Caki2 (cell line): ENCODE results near the gene GLCE. TPM values are rescaled to one million over a fixed set of nuclear protein-coding genes. Genes with fewer than 3 reads are reported as not detected.
A peak's percentile ranks its signal among the peaks of the same experiment; 100 is the strongest.
"Not testable (repeated sequence)": the region's sequence is repeated elsewhere in the genome, so short reads cannot be mapped to it uniquely, and the experiment has no call there.

Source experiments
- DNase-seq: peaks from one replicate; pipeline ENCODE4 v3.0.0-alpha.2; 2015; ENCODE audit warnings: low read depth
- in situ Hi-C: cut with HindIII; loops from 2 replicates; pipeline ENCODE4 v1.10.0; 2016; ENCODE audit warnings: low sequenced_read_pairs, low pct_unique_long_range_greater_than_20kb, mixed read lengths
- total RNA-seq: library from RNA; depleted of rRNA; stranded (reverse); fragments of >200 nt; shearing (Covaris generic); gene quantifications from 2 replicates; pipeline ENCODE4 v1.2.3, GENCODE V29; 2014; ENCODE audit warnings: low replicate concordance

The GLCE gene
- total RNA-seq, 1 experiment from 2014 or later = 31.8 TPM

- no peak for DNase-seq
- in situ Hi-C loops = no loop called here
These were observed 9.6 kb upstream of the GLCE start for GRCh38 chr15:69150841-69151240.

GRCh38 chr15:69153046-69153445, 7.4 kb upstream of the GLCE start:
- DNase-seq = no peak
- in situ Hi-C loops = no loop called here

- in situ Hi-C loops, DNase-seq: not testable (repeated sequence)
These were observed 6.8 kb upstream of the GLCE start for GRCh38 chr15:69153587-69153986.

GRCh38 chr15:69154078-69154477, 6.4 kb upstream of the GLCE start:
- in situ Hi-C loops = no loop called here
- no peak for DNase-seq

GRCh38 chr15:69154684-69155083, 5.8 kb upstream of the GLCE start:
- no peak for DNase-seq
- in situ Hi-C loops = no loop called here

- no peak for DNase-seq
- in situ Hi-C loops = no loop called here
These were observed 3.6 kb upstream of the GLCE start for GRCh38 chr15:69156736-69157381.

GRCh38 chr15:69158201-69158842, 2.1 kb upstream of the GLCE start:
- in situ Hi-C loops = no loop called here
- DNase-seq = no peak

GRCh38 chr15:69158843-69159240, 1.6 kb upstream of the GLCE start:
- no peak for DNase-seq
- in situ Hi-C loops = no loop called here

- DNase-seq = no peak
- in situ Hi-C loops = no loop called here
These were observed 662 bp upstream of the GLCE start for GRCh38 chr15:69159805-69160140.

- in situ Hi-C loops = no loop called here
- peak; percentile 59 for DNase-seq
These were observed 843 bp downstream of the GLCE start for GRCh38 chr15:69161079-69161877.

- no peak for DNase-seq
- in situ Hi-C loops = no loop called here
These were observed 1.4 kb downstream of the GLCE start for GRCh38 chr15:69161878-69162213.

GRCh38 chr15:69163141-69163669, 2.8 kb downstream of the GLCE start:
- in situ Hi-C loops = no loop called here
- DNase-seq = no peak

GRCh38 chr15:69164807-69165636, 4.6 kb downstream of the GLCE start:
- no peak for DNase-seq
- in situ Hi-C loops = no loop called here

- in situ Hi-C loops = no loop called here
- no peak for DNase-seq
These were observed 5.2 kb downstream of the GLCE start for GRCh38 chr15:69165637-69166025.

GRCh38 chr15:69167218-69167846, 6.9 kb downstream of the GLCE start:
- no peak for DNase-seq
- in situ Hi-C loops = no loop called here

- DNase-seq, in situ Hi-C loops: not testable (repeated sequence)
These were observed 7.9 kb downstream of the GLCE start for GRCh38 chr15:69168361-69168760.

GRCh38 chr15:69169540-69169939, 9.1 kb downstream of the GLCE start:
- in situ Hi-C loops, DNase-seq: not testable (repeated sequence)

GRCh38 chr15:69170597-69170996, 10.2 kb downstream of the GLCE start:
- no peak for DNase-seq
- in situ Hi-C loops = no loop called here
